Neural cell (in vitro differentiated cells): Measurements from ENCODE around the gene MCC. TPM values are rescaled to one million over a fixed set of nuclear protein-coding genes. Genes with fewer than 3 reads are reported as not detected.

Experiments
- H2AFZ ChIP-seq: fragments of 200-600, 300-800 bp; sonication (generic), shearing (Covaris generic); 2 replicates; pipeline ENCODE4 v1.6.0; 2014; ENCODE audit warnings: low read depth, mild to moderate bottlenecking, antibody characterized with exemption, low read length, moderate library complexity
- H3F3A ChIP-seq: fragments of 200-600 bp; shearing (Covaris generic); 2 replicates; pipeline ENCODE4 v1.6.1; 2016; ENCODE audit warnings: mild to moderate bottlenecking, moderate library complexity, mixed read lengths, antibody characterized with exemption, low read length; ENCODE audit not compliant: insufficient read depth, poor library complexity, severe bottlenecking
- H3K27ac ChIP-seq: fragments of 200-600, 300-800 bp; sonication (generic), shearing (Covaris generic); 2 replicates; pipeline ENCODE4 v1.5.1; 2014; ENCODE audit warnings: mild to moderate bottlenecking, low read length, moderate library complexity
- H3K27me3 ChIP-seq: fragments of 300-800, 200-600 bp; sonication (generic), shearing (Covaris generic); 2 replicates; pipeline ENCODE4 v1.6.0; 2014; ENCODE audit warnings: mild to moderate bottlenecking, low read depth, low read length, moderate library complexity; ENCODE audit not compliant: insufficient read depth
- H3K36me3 ChIP-seq: fragments of 300-800, 200-600 bp; sonication (generic), shearing (Covaris generic); 2 replicates; pipeline ENCODE4 v1.5.1; 2014; ENCODE audit warnings: mild to moderate bottlenecking, antibody characterized with exemption, low read length, moderate library complexity; ENCODE audit not compliant: insufficient read depth
- H3K4me2 ChIP-seq: fragments of 300-800, 200-600 bp; sonication (generic), shearing (Covaris generic); 2 replicates; pipeline ENCODE4 v1.6.0; 2014; ENCODE audit warnings: mild to moderate bottlenecking, low read length
- H3K4me3 ChIP-seq: fragments of 300-800, 200-600 bp; sonication (generic), shearing (Covaris generic); 2 replicates; pipeline ENCODE4 v1.5.1; 2014; ENCODE audit warnings: mild to moderate bottlenecking, low read length, moderate library complexity
- H3K79me2 ChIP-seq: fragments of 200-600 bp; shearing (Covaris generic); replicated peaks from 2 replicates; pipeline ENCODE4 v1.6.0; 2014; ENCODE audit warnings: mild to moderate bottlenecking, low read length, moderate library complexity; ENCODE audit not compliant: insufficient read depth
- H3K9ac ChIP-seq: fragments of 300-800, 200-600 bp; sonication (generic), shearing (Covaris generic); 2 replicates; pipeline ENCODE4 v1.6.1; 2016; ENCODE audit warnings: mild to moderate bottlenecking, low read length, mixed read lengths
- H3K9me2 ChIP-seq: fragments of 200-600 bp; shearing (Covaris generic); 2 replicates; pipeline ENCODE4 v1.6.1; 2016; ENCODE audit warnings: mild to moderate bottlenecking, low read length, mixed read lengths; ENCODE audit not compliant: insufficient read depth
- H3K9me3 ChIP-seq: fragments of 200-600, 300-800 bp; sonication (generic), shearing (Covaris generic); 2 replicates; pipeline ENCODE4 v1.6.1; 2016; ENCODE audit warnings: mild to moderate bottlenecking, mixed run types, low read length, moderate library complexity, mixed read lengths
- H4K20me1 ChIP-seq: fragments of 200-600 bp; shearing (Covaris generic); 2 replicates; pipeline ENCODE4 v1.6.1; 2016; ENCODE audit warnings: mild to moderate bottlenecking, mixed run types; ENCODE audit not compliant: insufficient read depth
- CTCF ChIP-seq: fragments of 450-650 bp; IDR thresholded peaks from 2 replicates; pipeline ENCODE4 v1.5.1; 2014; ENCODE audit warnings: antibody characterized with exemption, mild to moderate bottlenecking, moderate library complexity; ENCODE audit not compliant: poor library complexity, severe bottlenecking
- EP300 ChIP-seq: fragments of 450-650 bp; conservative IDR thresholded peaks from 2 replicates; pipeline ENCODE4 v1.6.1; 2014; ENCODE audit warnings: antibody characterized with exemption, mild to moderate bottlenecking, moderate library complexity; ENCODE audit not compliant: poor library complexity, severe bottlenecking
- EZH2 ChIP-seq: fragments of 200-600, 300-800 bp; shearing (Covaris generic), sonication (generic); IDR thresholded peaks from 2 replicates; pipeline ENCODE4 v1.6.1; 2014; ENCODE audit warnings: antibody characterized with exemption, low read length, borderline replicate concordance, mild to moderate bottlenecking; ENCODE audit not compliant: insufficient read depth, poor library complexity, severe bottlenecking
- MXI1 ChIP-seq: fragments of 450-650 bp; conservative IDR thresholded peaks from 2 replicates; pipeline ENCODE4 v1.6.1; 2014; ENCODE audit warnings: antibody characterized with exemption, mild to moderate bottlenecking; ENCODE audit not compliant: poor library complexity, severe bottlenecking
- POLR2AphosphoS5 ChIP-seq: IDR thresholded peaks from 2 replicates; pipeline ENCODE4 v1.6.1; 2012
- RAD21 ChIP-seq: fragments of 450-650 bp; conservative IDR thresholded peaks from 2 replicates; pipeline ENCODE4 v1.6.1; 2014; ENCODE audit warnings: antibody characterized with exemption, mild to moderate bottlenecking, moderate library complexity
- REST ChIP-seq: IDR thresholded peaks from 2 replicates; pipeline ENCODE4 v1.6.1; 2012; ENCODE audit warnings: borderline replicate concordance
- SMC3 ChIP-seq: fragments of 450-650 bp; conservative IDR thresholded peaks from 2 replicates; pipeline ENCODE4 v1.6.1; 2014; ENCODE audit warnings: antibody characterized with exemption, mild to moderate bottlenecking, moderate library complexity; ENCODE audit not compliant: poor library complexity
- TAF1 ChIP-seq: IDR thresholded peaks from 2 replicates; pipeline ENCODE4 v1.6.1; 2012; ENCODE audit warnings: low read depth
- polyA plus RNA-seq: library from polyadenylated mRNA; depleted of rRNA; stranded (reverse); fragments of >200 nt; gene quantifications from 2 replicates; pipeline ENCODE4 v1.2.3, GENCODE V29; 2014

The MCC gene
- polyA plus RNA-seq, 1 donor from 2014 or later = 2.2 TPM

GRCh38 chr5:113109344-113109743 is 378.9 kb downstream of the MCC start:
- Histone ChIP-seq H3K4me3 (no peak overlapping the region), H3K27me3 (no peaks in the 10 kb centered on the region), H3K9me2 (no peaks in the 10 kb centered on the region), H3F3A (no peaks in the 10 kb centered on the region), H3K79me2 (no peaks in the 10 kb centered on the region), H3K9ac (no peak overlapping the region), H3K27ac (no peak overlapping the region), H2AFZ (no peak overlapping the region), H3K4me2 (no peak overlapping the region), H3K9me3 (no peaks in the 10 kb centered on the region), H4K20me1 (no peaks in the 10 kb centered on the region), H3K36me3 (no peaks in the 10 kb centered on the region)
- TF ChIP-seq CTCF = no peak
- TF ChIP-seq POLR2AphosphoS5 = no peak
- TF ChIP-seq MXI1 = no peak
- TF ChIP-seq EZH2 = no peak
- TF ChIP-seq TAF1 = no peak
- no peak for TF ChIP-seq EP300
- no peak for TF ChIP-seq RAD21
- TF ChIP-seq SMC3 = no peak
- TF ChIP-seq REST = no peak

- no peak overlapping the region for H3K27ac ChIP-seq
- no peak for TF ChIP-seq RAD21
- no peak for TF ChIP-seq CTCF
- no peak for TF ChIP-seq MXI1
- no peak for TF ChIP-seq SMC3
- TF ChIP-seq TAF1 = no peak
- no peak for TF ChIP-seq EZH2
- no peak for TF ChIP-seq POLR2AphosphoS5
- TF ChIP-seq EP300 = no peak
- no peak for TF ChIP-seq REST
- H3K36me3 ChIP-seq = no peaks in the 10 kb centered on the region
- no peaks in the 10 kb centered on the region for H3K9me2 ChIP-seq
- no peak overlapping the region for H2AFZ ChIP-seq
- no peaks in the 10 kb centered on the region for H3K79me2 ChIP-seq
- H3K27me3 ChIP-seq = no peaks in the 10 kb centered on the region
- H3K9ac ChIP-seq = no peak overlapping the region
- H3F3A ChIP-seq = no peaks in the 10 kb centered on the region
- no peaks in the 10 kb centered on the region for H3K9me3 ChIP-seq
- H4K20me1 ChIP-seq = no peaks in the 10 kb centered on the region
- no peak overlapping the region for H3K4me2 ChIP-seq
- H3K4me3 ChIP-seq = no peak overlapping the region
Observed at GRCh38 chr5:113108485-113108884, 379.8 kb downstream of the MCC start.
